Parathyroid adenoma (tissue), 2 donors: ENCODE data around the gene KIFC3.

ENCODE experiments used
- H2AFZ ChIP-seq: fragments of 300-600 bp; sonication (generic); one replicate; pipeline ENCODE4 v1.7.0; 2017; ENCODE audit warnings: antibody characterized with exemption, mild to moderate bottlenecking
- H3K27ac ChIP-seq: fragments of 300-600 bp; sonication (generic); one replicate; pipeline ENCODE4 v1.7.0; 2017
- H3K27me3 ChIP-seq: fragments of 300-600 bp; sonication (generic); one replicate; pipeline ENCODE4 v1.7.0; 2017; ENCODE audit warnings: low read length; ENCODE audit not compliant: control insufficient read depth, insufficient read depth
- H3K36me3 ChIP-seq: fragments of 300-600 bp; sonication (generic); one replicate; pipeline ENCODE4 v1.7.0; 2017; ENCODE audit warnings: low read length; ENCODE audit not compliant: control insufficient read depth, insufficient read depth
- H3K4me1 ChIP-seq: fragments of 300-600 bp; sonication (generic); one replicate; pipeline ENCODE4 v1.7.0; 2017; ENCODE audit warnings: control low read depth
- H3K4me2 ChIP-seq: fragments of 300-600 bp; sonication (generic); one replicate; pipeline ENCODE4 v1.7.0; 2017; ENCODE audit warnings: low read length
- H3K4me3 ChIP-seq: fragments of 300-600 bp; sonication (generic); one replicate; pipeline ENCODE4 v1.7.0; 2017; ENCODE audit warnings: low read depth, low read length
- H3K79me2 ChIP-seq: fragments of 300-600 bp; sonication (generic); one replicate; pipeline ENCODE4 v1.7.0; 2017; ENCODE audit warnings: control low read depth
- H3K9ac ChIP-seq: fragments of 300-600 bp; sonication (generic); one replicate; pipeline ENCODE4 v1.7.0; 2017; ENCODE audit warnings: mild to moderate bottlenecking
- H3K9me3 ChIP-seq: fragments of 300-600 bp; sonication (generic); one replicate; pipeline ENCODE4 v1.7.0; 2017; ENCODE audit warnings: low read length; ENCODE audit not compliant: control insufficient read depth
- TF ChIP-seq, protein P1 (sequence below): fragments of 300-600 bp; sonication (generic); IDR thresholded peaks from one replicate; pipeline ENCODE4 v1.7.0; 2017; ENCODE audit warnings: antibody characterized with exemption, mild to moderate bottlenecking
- donor health status: primary hyperparathyroidism.

The KIFC3 gene

DNA sequence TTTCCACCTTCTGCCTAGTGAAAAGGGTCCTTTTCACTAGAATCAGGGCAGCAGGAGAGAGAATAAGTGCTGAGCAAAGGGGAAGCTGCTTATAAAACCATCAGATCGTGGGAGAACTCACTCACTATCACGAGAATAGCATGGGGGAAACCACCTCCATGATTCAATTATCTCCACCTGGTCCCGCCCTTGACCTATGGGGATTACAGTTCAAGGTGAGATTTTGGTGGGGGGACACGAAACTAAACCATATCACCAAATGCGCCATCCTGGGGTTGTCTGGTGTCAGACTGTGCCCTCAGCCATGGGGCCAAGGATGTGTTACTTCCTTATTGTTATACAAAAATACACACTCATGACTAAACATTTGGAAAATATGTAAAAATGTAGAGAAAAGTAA, 77.1 kb downstream of the KIFC3 start:
- TF ChIP-seq, protein P1, sequence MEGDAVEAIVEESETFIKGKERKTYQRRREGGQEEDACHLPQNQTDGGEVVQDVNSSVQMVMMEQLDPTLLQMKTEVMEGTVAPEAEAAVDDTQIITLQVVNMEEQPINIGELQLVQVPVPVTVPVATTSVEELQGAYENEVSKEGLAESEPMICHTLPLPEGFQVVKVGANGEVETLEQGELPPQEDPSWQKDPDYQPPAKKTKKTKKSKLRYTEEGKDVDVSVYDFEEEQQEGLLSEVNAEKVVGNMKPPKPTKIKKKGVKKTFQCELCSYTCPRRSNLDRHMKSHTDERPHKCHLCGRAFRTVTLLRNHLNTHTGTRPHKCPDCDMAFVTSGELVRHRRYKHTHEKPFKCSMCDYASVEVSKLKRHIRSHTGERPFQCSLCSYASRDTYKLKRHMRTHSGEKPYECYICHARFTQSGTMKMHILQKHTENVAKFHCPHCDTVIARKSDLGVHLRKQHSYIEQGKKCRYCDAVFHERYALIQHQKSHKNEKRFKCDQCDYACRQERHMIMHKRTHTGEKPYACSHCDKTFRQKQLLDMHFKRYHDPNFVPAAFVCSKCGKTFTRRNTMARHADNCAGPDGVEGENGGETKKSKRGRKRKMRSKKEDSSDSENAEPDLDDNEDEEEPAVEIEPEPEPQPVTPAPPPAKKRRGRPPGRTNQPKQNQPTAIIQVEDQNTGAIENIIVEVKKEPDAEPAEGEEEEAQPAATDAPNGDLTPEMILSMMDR, result no peak
- Histone ChIP-seq H3K79me2 (no peaks in the 10 kb centered on the region), H3K36me3 (no peaks in the 10 kb centered on the region)

DNA sequence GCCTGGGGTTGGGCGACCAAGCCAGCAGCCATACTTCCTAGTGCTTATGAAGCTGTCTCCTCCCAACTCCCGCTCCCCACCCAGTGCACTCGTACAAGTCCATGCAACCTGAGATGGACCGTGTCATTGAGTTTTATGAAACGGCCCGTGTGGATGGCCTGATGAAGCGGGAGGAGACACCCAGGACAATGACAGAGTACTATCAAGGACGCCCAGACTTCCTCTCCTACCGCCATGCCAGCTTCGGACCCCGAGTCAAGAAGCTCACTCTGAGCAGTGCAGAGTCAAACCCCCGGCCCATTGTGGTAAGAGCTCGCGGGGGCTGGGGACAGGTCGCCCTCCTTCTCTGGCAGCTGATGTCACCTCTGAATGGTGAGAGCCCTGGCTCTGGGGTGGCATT, 77.8 kb downstream of the KIFC3 start:
- Histone ChIP-seq H3K36me3 (no peaks in the 10 kb centered on the region), H3K27me3 (no peaks in the 10 kb centered on the region)
- TF ChIP-seq, protein P1, result no peak

More for the DNA sequence above, 77.1 kb downstream of the KIFC3 start:
- H3K9ac ChIP-seq, result no peak overlapping the region
- no peak overlapping the region for H3K27ac ChIP-seq
- H3K4me2 ChIP-seq, result no peak overlapping the region
- no peak overlapping the region for H2AFZ ChIP-seq
- H3K27me3 ChIP-seq, result no peaks in the 10 kb centered on the region
- no peak overlapping the region for H3K4me3 ChIP-seq
- no peaks in the 10 kb centered on the region for H3K4me1 ChIP-seq
- no peaks in the 10 kb centered on the region for H3K9me3 ChIP-seq

DNA sequence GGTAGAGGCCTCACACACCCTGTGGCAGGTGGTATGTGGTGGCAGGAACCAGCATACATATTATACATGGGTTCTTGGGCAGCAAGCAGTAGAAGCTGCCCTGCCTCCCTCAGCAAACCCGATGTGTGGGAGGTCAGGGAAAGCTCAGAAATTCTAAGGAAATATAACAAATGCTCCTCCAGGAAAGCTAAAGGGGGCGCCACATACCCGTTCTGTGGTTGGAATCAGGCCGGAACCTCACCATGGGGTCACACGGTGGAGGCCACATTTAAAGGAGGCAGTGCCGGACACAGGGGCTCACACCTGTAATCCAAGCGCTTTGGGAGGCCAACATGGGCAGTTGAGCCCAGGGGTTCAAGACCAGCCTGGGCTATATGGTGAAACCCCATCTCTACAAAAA, 79.1 kb downstream of the KIFC3 start:
- TF ChIP-seq, protein P1, result no peak
- Histone ChIP-seq H3K9me3 (no peaks in the 10 kb centered on the region), H3K4me3 (no peak overlapping the region), H3K9ac (no peak overlapping the region), H3K79me2 (no peaks in the 10 kb centered on the region), H2AFZ (no peak overlapping the region), H3K36me3 (no peaks in the 10 kb centered on the region), H3K27ac (no peak overlapping the region), H3K4me2 (no peak overlapping the region), H3K27me3 (no peaks in the 10 kb centered on the region), H3K4me1 (no peaks in the 10 kb centered on the region)

More for the DNA sequence above, 77.8 kb downstream of the KIFC3 start:
- Histone ChIP-seq H3K79me2 (no peaks in the 10 kb centered on the region), H3K27ac (no peak overlapping the region), H3K4me3 (no peak overlapping the region), H3K4me2 (no peak overlapping the region), H3K4me1 (no peaks in the 10 kb centered on the region), H2AFZ (no peak overlapping the region), H3K9me3 (no peaks in the 10 kb centered on the region), H3K9ac (no peak overlapping the region)

DNA sequence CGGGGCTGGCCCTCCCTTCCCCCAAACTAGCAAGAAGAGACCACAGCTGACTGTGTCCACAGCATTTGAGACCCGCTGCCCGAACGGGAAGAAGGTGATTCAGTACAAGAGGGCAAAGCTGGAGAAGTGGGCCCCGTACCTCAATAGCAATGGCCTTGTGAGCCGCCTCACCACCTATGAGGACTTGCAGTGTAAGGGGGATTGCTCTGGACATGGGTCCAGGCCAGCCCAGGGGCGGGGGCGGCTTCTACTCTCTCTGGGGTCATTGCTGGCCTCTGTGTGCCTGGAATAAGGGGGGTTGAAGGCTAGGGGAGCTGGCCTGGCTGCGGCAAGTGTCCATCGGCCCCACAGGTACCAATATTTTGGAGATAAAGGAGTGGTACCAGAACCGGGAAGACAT, 79.6 kb downstream of the KIFC3 start:
- TF ChIP-seq, protein P1, result no peak
- H3K9ac ChIP-seq, result no peak overlapping the region

DNA sequence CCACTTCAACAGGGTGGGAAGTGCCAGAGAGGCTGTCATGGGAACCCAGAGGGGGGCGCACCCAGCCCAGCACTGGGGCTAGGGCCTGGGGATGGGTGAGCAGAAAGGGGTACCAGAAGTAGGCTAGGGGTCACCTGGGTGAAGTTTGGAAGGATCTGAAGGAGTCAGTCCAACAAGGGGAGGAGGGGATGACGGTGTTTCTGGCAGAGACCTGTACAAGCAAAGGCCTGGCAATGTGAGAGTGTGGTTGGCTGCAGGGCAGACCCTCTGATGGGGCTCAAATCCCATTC, 80.1 kb downstream of the KIFC3 start:
- Histone ChIP-seq H3K4me1 (no peaks in the 10 kb centered on the region), H3K27me3 (no peaks in the 10 kb centered on the region), H3K4me3 (no peak overlapping the region), H3K36me3 (no peaks in the 10 kb centered on the region), H3K9ac (no peak overlapping the region), H2AFZ (no peak overlapping the region), H3K27ac (no peak overlapping the region), H3K4me2 (no peak overlapping the region), H3K79me2 (no peaks in the 10 kb centered on the region), H3K9me3 (no peaks in the 10 kb centered on the region)
- TF ChIP-seq, protein P1, result no peak

More for the DNA sequence above, 79.6 kb downstream of the KIFC3 start:
- Histone ChIP-seq H3K36me3 (no peaks in the 10 kb centered on the region), H3K4me3 (no peak overlapping the region), H3K27ac (no peak overlapping the region), H3K27me3 (no peaks in the 10 kb centered on the region), H3K4me2 (no peak overlapping the region), H2AFZ (no peak overlapping the region), H3K9me3 (no peaks in the 10 kb centered on the region), H3K79me2 (no peaks in the 10 kb centered on the region), H3K4me1 (no peaks in the 10 kb centered on the region)
